HL-60/S4 treated with retinoic acid at 250 ng/mL for 4 days and 3 days (cell line): ENCODE results near the gene ARMCX2.
"Not testable (repeated sequence)": the region's sequence is repeated elsewhere in the genome, so short reads cannot be mapped to it uniquely, and the experiment has no call there.

Experiments used
- in situ Hi-C: fragments of 300-500 bp; cut with MboI; formaldehyde crosslinking; loops from 2 replicates; pipeline ENCODE4 v1.7.0; 2022; ENCODE audit warnings: low sequenced_read_pairs

ARMCX2 gene

GRCh38 chrX:101659601-101660063 lies at the start of gene ARMCX2:
ARMCX2 (minus strand) TSS chrX:101659850; CDS start chrX:101657588, 2,262 bp downstream.
- in situ Hi-C loops = no loop called here

- in situ Hi-C loops = no loop called here
Measured at GRCh38 chrX:101709384-101709783, 49.7 kb upstream of the ARMCX2 start.

- in situ Hi-C loops = no loop called here
Measured at GRCh38 chrX:101708163-101708562, 48.5 kb upstream of the ARMCX2 start.

GRCh38 chrX:101693476-101693875 lies 33.8 kb upstream of the ARMCX2 start:
- in situ Hi-C loops = no loop called here

GRCh38 chrX:101691835-101692234 lies 32.2 kb upstream of the ARMCX2 start:
- in situ Hi-C loops = no loop called here

GRCh38 chrX:101686574-101686973 lies 26.9 kb upstream of the ARMCX2 start:
- in situ Hi-C loops = no loop called here

- in situ Hi-C loops = no loop called here
Measured at GRCh38 chrX:101685923-101686322, 26.3 kb upstream of the ARMCX2 start.

GRCh38 chrX:101682723-101683122 lies 23.1 kb upstream of the ARMCX2 start:
- in situ Hi-C loops = no loop called here

- in situ Hi-C loops = no loop called here
Measured at GRCh38 chrX:101677028-101677427, 17.4 kb upstream of the ARMCX2 start.

- in situ Hi-C loops = no loop called here
Measured at GRCh38 chrX:101676571-101676970, 16.9 kb upstream of the ARMCX2 start.

GRCh38 chrX:101668143-101668542 lies 8.5 kb upstream of the ARMCX2 start:
- in situ Hi-C loops = no loop called here

GRCh38 chrX:101658661-101659491 lies 774 bp downstream of the ARMCX2 start:
- in situ Hi-C loops = no loop called here

GRCh38 chrX:101657495-101657894 lies 2.2 kb downstream of the ARMCX2 start:
- in situ Hi-C loops = no loop called here

GRCh38 chrX:101656817-101657216 lies 2.8 kb downstream of the ARMCX2 start:
- in situ Hi-C loops = no loop called here

GRCh38 chrX:101655534-101655933 lies 4.1 kb downstream of the ARMCX2 start:
- in situ Hi-C loops = no loop called here

- in situ Hi-C loops = not testable (repeated sequence)
Measured at GRCh38 chrX:101647716-101648115, 11.9 kb downstream of the ARMCX2 start.

GRCh38 chrX:101642093-101642492 lies 17.6 kb downstream of the ARMCX2 start:
- in situ Hi-C loops = no loop called here

- in situ Hi-C loops = no loop called here
Measured at GRCh38 chrX:101639583-101639982, 20.1 kb downstream of the ARMCX2 start.

- in situ Hi-C loops = no loop called here
Measured at GRCh38 chrX:101619364-101619763, 40.3 kb downstream of the ARMCX2 start.

GRCh38 chrX:101617211-101618191 lies 42.1 kb downstream of the ARMCX2 start, which contains the start of gene ARMCX6:
ARMCX6 (minus strand) TSS chrX:101618000; CDS start chrX:101616620, 1,380 bp downstream.
- in situ Hi-C loops = no loop called here

- in situ Hi-C loops = no loop called here
Measured at GRCh38 chrX:101605728-101606127, 53.9 kb downstream of the ARMCX2 start.
